ENCODE data around the gene COL17A1.

COL17A1 gene

GRCh38 chr10:104104418-104104817, 18.7 kb upstream of the COL17A1 start:
- TF ChIP-seq POLR2AphosphoS5 (IDR thresholded peaks at IDR 0.05; ENCODE audit: low read depth, low read length) (no peak), FOXP2 (optimal IDR thresholded peaks at IDR 0.05; ENCODE audit: borderline replicate concordance, extremely low read depth, extremely low read length, insufficient read depth) (no peak), SIN3A (IDR thresholded peaks at IDR 0.05; ENCODE audit: borderline replicate concordance, insufficient read depth, low read length) (no peak), REST (IDR thresholded peaks at IDR 0.05; ENCODE audit: insufficient read depth in 1 of 2, low read depth in 2 of 2, low read length in 2 of 2) (no peak), TAF1 (IDR thresholded peaks at IDR 0.05; ENCODE audit: borderline replicate concordance, insufficient read depth, low read length) (no peak)

- TF ChIP-seq POLR2AphosphoS5 (IDR thresholded peaks at IDR 0.05; ENCODE audit: low read depth, low read length): no peak
- no peak for TF ChIP-seq REST (IDR thresholded peaks at IDR 0.05; ENCODE audit: insufficient read depth in 1 of 2, low read depth in 2 of 2, low read length in 2 of 2)
- no peak for TF ChIP-seq TAF1 (IDR thresholded peaks at IDR 0.05; ENCODE audit: borderline replicate concordance, insufficient read depth, low read length)
- TF ChIP-seq FOXP2 (optimal IDR thresholded peaks at IDR 0.05; ENCODE audit: borderline replicate concordance, extremely low read depth, extremely low read length, insufficient read depth): no peak
- no peak for TF ChIP-seq SIN3A (IDR thresholded peaks at IDR 0.05; ENCODE audit: borderline replicate concordance, insufficient read depth, low read length)
Observed at GRCh38 chr10:104103956-104104355, 18.3 kb upstream of the COL17A1 start.

GRCh38 chr10:104101902-104102301, 16.2 kb upstream of the COL17A1 start:
- no peak for TF ChIP-seq TAF1 (IDR thresholded peaks at IDR 0.05; ENCODE audit: borderline replicate concordance, insufficient read depth, low read length)
- no peak for TF ChIP-seq POLR2AphosphoS5 (IDR thresholded peaks at IDR 0.05; ENCODE audit: low read depth, low read length)
- no peak for TF ChIP-seq SIN3A (IDR thresholded peaks at IDR 0.05; ENCODE audit: borderline replicate concordance, insufficient read depth, low read length)
- no peak for TF ChIP-seq REST (IDR thresholded peaks at IDR 0.05; ENCODE audit: insufficient read depth in 1 of 2, low read depth in 2 of 2, low read length in 2 of 2)
- no peak for TF ChIP-seq FOXP2 (optimal IDR thresholded peaks at IDR 0.05; ENCODE audit: borderline replicate concordance, extremely low read depth, extremely low read length, insufficient read depth)

- TF ChIP-seq REST (IDR thresholded peaks at IDR 0.05; ENCODE audit: insufficient read depth in 1 of 2, low read depth in 2 of 2, low read length in 2 of 2): no peak
- TF ChIP-seq FOXP2 (optimal IDR thresholded peaks at IDR 0.05; ENCODE audit: borderline replicate concordance, extremely low read depth, extremely low read length, insufficient read depth): no peak
- TF ChIP-seq POLR2AphosphoS5 (IDR thresholded peaks at IDR 0.05; ENCODE audit: low read depth, low read length): no peak
- TF ChIP-seq TAF1 (IDR thresholded peaks at IDR 0.05; ENCODE audit: borderline replicate concordance, insufficient read depth, low read length): no peak
- TF ChIP-seq SIN3A (IDR thresholded peaks at IDR 0.05; ENCODE audit: borderline replicate concordance, insufficient read depth, low read length): no peak
Observed at GRCh38 chr10:104100795-104101194, 15.1 kb upstream of the COL17A1 start.

- no peak for TF ChIP-seq REST (IDR thresholded peaks at IDR 0.05; ENCODE audit: insufficient read depth in 1 of 2, low read depth in 2 of 2, low read length in 2 of 2)
- no peak for TF ChIP-seq POLR2AphosphoS5 (IDR thresholded peaks at IDR 0.05; ENCODE audit: low read depth, low read length)
- TF ChIP-seq SIN3A (IDR thresholded peaks at IDR 0.05; ENCODE audit: borderline replicate concordance, insufficient read depth, low read length): no peak
- TF ChIP-seq FOXP2 (optimal IDR thresholded peaks at IDR 0.05; ENCODE audit: borderline replicate concordance, extremely low read depth, extremely low read length, insufficient read depth): no peak
- no peak for TF ChIP-seq TAF1 (IDR thresholded peaks at IDR 0.05; ENCODE audit: borderline replicate concordance, insufficient read depth, low read length)
Observed at GRCh38 chr10:104099941-104100340, 14.3 kb upstream of the COL17A1 start.

Data from PFSK-1 (cell line).